ENCODE results near the gene BAZ1B.

- TF ChIP-seq ZNF174 (tag by site-specific recombination; IDR thresholded peaks at IDR 0.05) (no peak), REPIN1 (tag by site-specific recombination; IDR thresholded peaks at IDR 0.05; ENCODE audit: low read depth) (no peak), ZNF704 (tag by site-specific recombination; IDR thresholded peaks at IDR 0.05) (no peak), CTCF (tag by site-specific recombination; IDR thresholded peaks at IDR 0.05) (no peak), ZNF274 (IDR thresholded peaks at IDR 0.05; ENCODE audit: low read length) (no peak), ZNF274 (tag by site-specific recombination; IDR thresholded peaks at IDR 0.05; ENCODE audit: borderline replicate concordance) (no peak), SCRT2 (tag by site-specific recombination; IDR thresholded peaks at IDR 0.05) (no peak), ZNF777 (tag by site-specific recombination; IDR thresholded peaks at IDR 0.05; ENCODE audit: borderline replicate concordance) (no peak), MEIS1 (CRISPR knock-in tag; IDR thresholded peaks at IDR 0.05; ENCODE audit: borderline replicate concordance) (no peak), ZNF266 (tag by site-specific recombination; IDR thresholded peaks at IDR 0.05; ENCODE audit: low read depth) (no peak), ZNF391 (tag by site-specific recombination; IDR thresholded peaks at IDR 0.05; ENCODE audit: borderline replicate concordance, low read depth) (no peak), ZBTB1 (tag by site-specific recombination; IDR thresholded peaks at IDR 0.05) (no peak), ELK4 (IDR thresholded peaks at IDR 0.05; ENCODE audit: borderline replicate concordance, low read depth, low read length) (no peak), ZNF549 (tag by site-specific recombination; IDR thresholded peaks at IDR 0.05) (no peak)
Measured at GRCh38 chr7:73565675-73566340, 43.7 kb upstream of the BAZ1B start.

Data from HEK293 (cell line).